HepG2 (cell line): ENCODE measurements around the gene MAPK8IP1. TPM values are rescaled to one million over a fixed set of nuclear protein-coding genes. Genes with fewer than 3 reads are reported as not detected.
A peak's percentile ranks its signal among the peaks of the same experiment; 100 is the strongest.

Source experiments
- ADNP ChIP-seq: sonication (generic); formaldehyde crosslinking; IDR thresholded peaks from 2 replicates; pipeline ENCODE4 v1.4.0; 2020; ENCODE audit warnings: missing genetic modification reagents
- DPF2 ChIP-seq: sonication (generic); formaldehyde crosslinking; IDR thresholded peaks from 2 replicates; pipeline ENCODE4 v1.4.0; 2020; ENCODE audit warnings: mild to moderate bottlenecking, low read depth, missing genetic modification reagents, borderline replicate concordance
- FOXO1 ChIP-seq: sonication (generic); formaldehyde crosslinking; IDR thresholded peaks from 2 replicates; pipeline ENCODE4 v1.4.0; 2020; ENCODE audit warnings: missing genetic modification reagents
- GPBP1L1 ChIP-seq: sonication (generic); formaldehyde crosslinking; IDR thresholded peaks from 2 replicates; pipeline ENCODE4 v1.5.0; 2020; ENCODE audit warnings: mild to moderate bottlenecking, missing genetic modification reagents
- HINFP ChIP-seq: sonication (generic); formaldehyde crosslinking; IDR thresholded peaks from 2 replicates; pipeline ENCODE4 v1.4.0; 2020; ENCODE audit warnings: low read depth, mild to moderate bottlenecking, missing genetic modification reagents
- HOXA5 ChIP-seq: sonication (generic); formaldehyde crosslinking; IDR thresholded peaks from 2 replicates; pipeline ENCODE4 v1.4.0; 2020; ENCODE audit warnings: missing genetic modification reagents
- JARID2 ChIP-seq: sonication (generic); formaldehyde crosslinking; IDR thresholded peaks from 2 replicates; pipeline ENCODE4 v1.8.1; 2023; ENCODE audit warnings: missing genetic modification reagents, inconsistent platforms; ENCODE audit not compliant: insufficient replicate concordance
- KAT7 ChIP-seq: IDR thresholded peaks from 2 replicates; pipeline ENCODE4 v1.6.1; 2018; ENCODE audit warnings: borderline replicate concordance, missing compliant biosample characterization
- MATR3 ChIP-seq: sonication (generic); formaldehyde crosslinking; IDR thresholded peaks from 2 replicates; pipeline ENCODE4 v1.4.0; 2020; ENCODE audit warnings: missing genetic modification reagents
- MAX ChIP-seq: IDR thresholded peaks from 2 replicates; pipeline ENCODE4 v1.6.1; 2012; ENCODE audit warnings: inconsistent platforms
- MBD4 ChIP-seq: IDR thresholded peaks from 2 replicates; pipeline ENCODE4 v1.6.1; 2012; ENCODE audit warnings: low read length, inconsistent platforms, borderline replicate concordance
- MED13 ChIP-seq: sonication (generic); formaldehyde crosslinking; IDR thresholded peaks from 2 replicates; pipeline ENCODE4 v1.5.0; 2020; ENCODE audit warnings: missing genetic modification reagents
- NAIF1 ChIP-seq: sonication (generic); formaldehyde crosslinking; IDR thresholded peaks from 2 replicates; pipeline ENCODE4 v1.5.0; 2020; ENCODE audit warnings: mild to moderate bottlenecking, missing genetic modification reagents, borderline replicate concordance
- PBX3 ChIP-seq: sonication (generic); formaldehyde crosslinking; IDR thresholded peaks from 2 replicates; pipeline ENCODE4 v1.8.1; 2023; ENCODE audit warnings: missing genetic modification reagents, inconsistent platforms, borderline replicate concordance
- PHB2 ChIP-seq: fragments of 450-650 bp; IDR thresholded peaks from 2 replicates; pipeline ENCODE4 v1.6.1; 2018; ENCODE audit not compliant: partially characterized antibody
- PHF8 ChIP-seq: sonication (generic); formaldehyde crosslinking; IDR thresholded peaks from 2 replicates; pipeline ENCODE4 v1.5.0; 2020; ENCODE audit warnings: missing genetic modification reagents
- RFXAP ChIP-seq: sonication (generic); formaldehyde crosslinking; IDR thresholded peaks from 2 replicates; pipeline ENCODE4 v1.4.0; 2020; ENCODE audit warnings: missing genetic modification reagents, borderline replicate concordance
- SIX4 ChIP-seq: sonication (generic); formaldehyde crosslinking; IDR thresholded peaks from 2 replicates; pipeline ENCODE4 v1.4.0; 2020; ENCODE audit warnings: missing genetic modification reagents
- SRSF4 ChIP-seq: fragments of 200-400 bp; formaldehyde crosslinking; IDR thresholded peaks from one replicate; pipeline ENCODE4 v1.6.1; 2018; ENCODE audit warnings: mild to moderate bottlenecking, low read depth, low read length, moderate library complexity; ENCODE audit not compliant: poor library complexity, severe bottlenecking
- TCF7L2 ChIP-seq: IDR thresholded peaks from 2 replicates; pipeline ENCODE4 v1.6.1; 2011; ENCODE audit warnings: mild to moderate bottlenecking, low read depth, low read length, moderate library complexity
- TEAD2 ChIP-seq: sonication (generic); formaldehyde crosslinking; IDR thresholded peaks from 2 replicates; pipeline ENCODE4 v1.9.0; 2021; ENCODE audit warnings: missing genetic modification reagents
- ZNF24 ChIP-seq: fragments of 450-650 bp; IDR thresholded peaks from 2 replicates; pipeline ENCODE4 v1.6.1; 2017; ENCODE audit warnings: antibody characterized with exemption, mild to moderate bottlenecking
- ZNF292 ChIP-seq: sonication (generic); formaldehyde crosslinking; IDR thresholded peaks from 2 replicates; pipeline ENCODE4 v1.8.1; 2022; ENCODE audit warnings: mild to moderate bottlenecking, low read depth, missing genetic modification reagents, borderline replicate concordance
- ZNF331 ChIP-seq: sonication (generic); formaldehyde crosslinking; IDR thresholded peaks from 2 replicates; pipeline ENCODE4 v1.4.0; 2020; ENCODE audit warnings: missing genetic modification reagents
- ZNF337 ChIP-seq: sonication (generic); formaldehyde crosslinking; IDR thresholded peaks from 2 replicates; pipeline ENCODE4 v1.5.1; 2020; ENCODE audit warnings: missing genetic modification reagents, low read depth, mild to moderate bottlenecking, borderline replicate concordance
- ZNF33A ChIP-seq: sonication (generic); formaldehyde crosslinking; IDR thresholded peaks from 2 replicates; pipeline ENCODE4 v1.5.1; 2020; ENCODE audit warnings: missing genetic modification reagents, mild to moderate bottlenecking, moderate library complexity, borderline replicate concordance
- ZNF367 ChIP-seq: sonication (generic); formaldehyde crosslinking; IDR thresholded peaks from 2 replicates; pipeline ENCODE4 v1.4.0; 2020; ENCODE audit warnings: missing genetic modification reagents, borderline replicate concordance
- ZSCAN29 ChIP-seq: sonication (generic); formaldehyde crosslinking; conservative IDR thresholded peaks from 2 replicates; pipeline ENCODE4 v1.4.0; 2020; ENCODE audit warnings: mild to moderate bottlenecking, missing genetic modification reagents
- polyA plus RNA-seq, 8 experiments: library from polyadenylated mRNA; depleted of rRNA in 3 of 8; stranded (reverse) in 7 of 8; unstranded in 1 of 8; fragments of >200 nt; fragmentation: Illumina TruSeq in 4 of 8; extraction: Trizol in 4 of 8; gene quantifications; 2 replicates each; pipeline versions ENCODE4 v1.2.1 to v1.2.3, GENCODE V29; 2011 to 2016; ENCODE audit warnings: low read depth in 4 of 8, missing spikeins in 1 of 8, mixed read lengths in 1 of 8; ENCODE audit not compliant: insufficient read depth in 1 of 8
- total RNA-seq, 5 experiments: library from RNA; depleted of rRNA; stranded (reverse); fragments of >200 nt; fragmentation: Illumina TruSeq; extraction: Trizol; gene quantifications; 2 replicates each; pipeline ENCODE4 v1.2.3, GENCODE V29; 2016; ENCODE audit warnings: low read depth in 1 of 5

The MAPK8IP1 gene
- total and polyA plus RNA-seq, 2 of the 13 experiments (the other 11 are each of a cell fraction or from before 2014, with no cell fraction given) = 2.2 to 4.2 TPM

- TF ChIP-seq GPBP1L1 = no peak
- TF ChIP-seq SRSF4 = no peak
- 0 out of 2 replicates have a peak, but pooled peaks have one; percentile 24 for TF ChIP-seq ZNF337 (CRISPR knock-in tag)
- TF ChIP-seq RFXAP (CRISPR knock-in tag) = peak; percentile 98
- no peak for TF ChIP-seq NAIF1 (CRISPR knock-in tag)
- TF ChIP-seq MED13 = no peak
- TF ChIP-seq ZNF367 (CRISPR knock-in tag) = peak; percentile 82; the same call in 1 of the 2 replicates
- no peak for TF ChIP-seq ADNP (CRISPR knock-in tag)
- peak; percentile 60 for TF ChIP-seq MAX
- peak; percentile 65; the same call in 1 of the 2 replicates for TF ChIP-seq HOXA5
- TF ChIP-seq ZNF33A (CRISPR knock-in tag) = no peak
- 0 out of 2 replicates have a peak, but pooled peaks have one; percentile 49 for TF ChIP-seq KAT7
- TF ChIP-seq TCF7L2 = no peak
- TF ChIP-seq ZNF292 = no peak
- TF ChIP-seq PHB2 = no peak
- no peak for TF ChIP-seq ZNF24
- TF ChIP-seq SIX4 (CRISPR knock-in tag) = no peak
- no peak for TF ChIP-seq DPF2 (CRISPR knock-in tag)
- no peak for TF ChIP-seq FOXO1
- no peak for TF ChIP-seq MBD4
- no peak for TF ChIP-seq TEAD2
- no peak for TF ChIP-seq HINFP (CRISPR knock-in tag)
- peak; percentile 80 for TF ChIP-seq PHF8
- no peak for TF ChIP-seq PBX3 (CRISPR knock-in tag)
- no peak; the same call in 1 of the 2 replicates for TF ChIP-seq MATR3 (CRISPR knock-in tag)
- no peak for TF ChIP-seq JARID2 (CRISPR knock-in tag)
- peak; percentile 64; the same call in 1 of the 2 replicates for TF ChIP-seq ZSCAN29 (CRISPR knock-in tag)
- 0 out of 2 replicates have a peak, but pooled peaks have one; percentile 34 for TF ChIP-seq ZNF331 (CRISPR knock-in tag)
Measured at GRCh38 chr11:45917623-45918330, 32.3 kb downstream of the MAPK8IP1 start, which contains the start of gene PEX16 (continued).
